Stimulated activated CD4-positive, alpha-beta T cell treated with anti-CD3 and anti-CD28 coated beads, Interleukin-4, amount 100 ng/mL, for 24 hours (primary cell): Measurements from ENCODE around the gene HTRA2.

Experiments used
- DNase-seq: peaks from one replicate; pipeline ENCODE4 v3.0.0-alpha.2; 2020

HTRA2 gene

GRCh38 chr2:74516650-74517049 is 13.1 kb upstream of the HTRA2 start:
- DNase-seq = no peak

- no peak for DNase-seq
Measured at GRCh38 chr2:74522516-74522915, 7.2 kb upstream of the HTRA2 start.

GRCh38 chr2:74524005-74524404 is 5.7 kb upstream of the HTRA2 start:
- DNase-seq = no peak

GRCh38 chr2:74524955-74525716 is 4.6 kb upstream of the HTRA2 start:
- no peak for DNase-seq

GRCh38 chr2:74525717-74526648 is 3.8 kb upstream of the HTRA2 start, which contains the start of gene DQX1:
Gene DQX1, minus strand, starts transcription at chr2:74526231. Its CDS starts 502 bp downstream, at chr2:74525729.
- DNase-seq = no peak

GRCh38 chr2:74526649-74527230 is 3.0 kb upstream of the HTRA2 start:
- DNase-seq = no peak

GRCh38 chr2:74527741-74528140 is 2.0 kb upstream of the HTRA2 start:
- no peak for DNase-seq

GRCh38 chr2:74528600-74529356 is 955 bp upstream of the HTRA2 start:
- no peak for DNase-seq

GRCh38 chr2:74530239-74531187 is 780 bp downstream of the HTRA2 start:
- DNase-seq = peak; percentile 44

- DNase-seq = no peak
Measured at GRCh38 chr2:74531666-74532065, 1.9 kb downstream of the HTRA2 start.

GRCh38 chr2:74532222-74532621 is 2.5 kb downstream of the HTRA2 start:
- no peak for DNase-seq

GRCh38 chr2:74533464-74533863 is 3.7 kb downstream of the HTRA2 start:
- no peak for DNase-seq

- DNase-seq = no peak
Measured at GRCh38 chr2:74534411-74534810, 4.7 kb downstream of the HTRA2 start.

GRCh38 chr2:74535440-74535965 is 5.8 kb downstream of the HTRA2 start:
- DNase-seq = no peak

GRCh38 chr2:74536166-74536950 is 6.6 kb downstream of the HTRA2 start:
- DNase-seq = no peak

- no peak for DNase-seq
Measured at GRCh38 chr2:74537140-74537539, 7.4 kb downstream of the HTRA2 start.

GRCh38 chr2:74538881-74539339 is 9.2 kb downstream of the HTRA2 start:
- no peak for DNase-seq

GRCh38 chr2:74540291-74540690 is 10.6 kb downstream of the HTRA2 start:
- no peak for DNase-seq

GRCh38 chr2:74542978-74543377 is 13.2 kb downstream of the HTRA2 start:
- no peak for DNase-seq

GRCh38 chr2:74544634-74545033 is 14.9 kb downstream of the HTRA2 start:
- no peak for DNase-seq
